Measurements from ENCODE around the gene SPATC1L.

DNA sequence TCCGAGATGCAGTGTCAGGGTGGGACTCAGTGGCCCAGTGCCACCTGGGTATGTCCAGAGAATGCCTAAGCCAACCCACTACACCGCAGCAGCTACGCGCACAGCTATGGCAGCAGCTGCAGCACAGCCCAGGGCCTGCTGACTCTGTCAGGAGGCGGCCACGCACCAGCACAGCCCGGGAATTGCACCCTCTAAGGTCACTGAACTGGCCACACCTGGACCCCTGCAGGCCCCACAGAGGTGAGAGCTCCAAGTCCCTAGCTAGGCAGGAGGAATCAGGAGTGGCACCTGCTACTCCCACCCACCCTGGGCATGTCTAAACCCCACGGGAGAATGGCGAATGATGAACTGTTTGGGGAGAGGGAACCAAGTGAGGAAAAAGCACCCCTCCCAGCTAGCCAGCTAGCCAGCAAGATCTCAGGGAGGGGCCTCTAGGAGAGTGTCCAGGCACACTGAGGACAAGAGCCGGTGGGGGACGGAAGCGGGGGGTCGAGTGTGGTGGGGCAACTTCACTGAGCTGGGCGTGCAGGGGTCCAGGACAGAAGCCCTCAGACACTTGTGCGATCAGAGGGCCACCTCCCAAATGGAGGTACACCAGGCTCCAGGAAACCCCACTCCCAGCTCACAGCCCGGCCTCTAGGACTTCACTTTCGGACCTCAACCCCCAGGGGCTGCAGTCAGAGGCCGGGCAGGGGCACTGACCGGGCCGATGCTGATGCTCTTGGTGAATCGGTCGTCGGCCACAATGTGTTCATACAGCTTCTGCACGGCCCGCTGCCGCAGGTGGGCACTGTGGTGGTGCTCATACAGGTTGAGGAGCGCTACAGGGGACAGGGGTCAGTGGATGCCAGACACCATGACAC is 30.4 kb upstream of the SPATC1L start:
- TF ChIP-seq, protein P1, sequence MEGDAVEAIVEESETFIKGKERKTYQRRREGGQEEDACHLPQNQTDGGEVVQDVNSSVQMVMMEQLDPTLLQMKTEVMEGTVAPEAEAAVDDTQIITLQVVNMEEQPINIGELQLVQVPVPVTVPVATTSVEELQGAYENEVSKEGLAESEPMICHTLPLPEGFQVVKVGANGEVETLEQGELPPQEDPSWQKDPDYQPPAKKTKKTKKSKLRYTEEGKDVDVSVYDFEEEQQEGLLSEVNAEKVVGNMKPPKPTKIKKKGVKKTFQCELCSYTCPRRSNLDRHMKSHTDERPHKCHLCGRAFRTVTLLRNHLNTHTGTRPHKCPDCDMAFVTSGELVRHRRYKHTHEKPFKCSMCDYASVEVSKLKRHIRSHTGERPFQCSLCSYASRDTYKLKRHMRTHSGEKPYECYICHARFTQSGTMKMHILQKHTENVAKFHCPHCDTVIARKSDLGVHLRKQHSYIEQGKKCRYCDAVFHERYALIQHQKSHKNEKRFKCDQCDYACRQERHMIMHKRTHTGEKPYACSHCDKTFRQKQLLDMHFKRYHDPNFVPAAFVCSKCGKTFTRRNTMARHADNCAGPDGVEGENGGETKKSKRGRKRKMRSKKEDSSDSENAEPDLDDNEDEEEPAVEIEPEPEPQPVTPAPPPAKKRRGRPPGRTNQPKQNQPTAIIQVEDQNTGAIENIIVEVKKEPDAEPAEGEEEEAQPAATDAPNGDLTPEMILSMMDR (conservative IDR thresholded peaks at IDR 0.05): no peak
- no peak for TF ChIP-seq ZFX (IDR thresholded peaks at IDR 0.05)

Data from C4-2B (cell line).